ENCODE data around the gene CLCN7.

DNA sequence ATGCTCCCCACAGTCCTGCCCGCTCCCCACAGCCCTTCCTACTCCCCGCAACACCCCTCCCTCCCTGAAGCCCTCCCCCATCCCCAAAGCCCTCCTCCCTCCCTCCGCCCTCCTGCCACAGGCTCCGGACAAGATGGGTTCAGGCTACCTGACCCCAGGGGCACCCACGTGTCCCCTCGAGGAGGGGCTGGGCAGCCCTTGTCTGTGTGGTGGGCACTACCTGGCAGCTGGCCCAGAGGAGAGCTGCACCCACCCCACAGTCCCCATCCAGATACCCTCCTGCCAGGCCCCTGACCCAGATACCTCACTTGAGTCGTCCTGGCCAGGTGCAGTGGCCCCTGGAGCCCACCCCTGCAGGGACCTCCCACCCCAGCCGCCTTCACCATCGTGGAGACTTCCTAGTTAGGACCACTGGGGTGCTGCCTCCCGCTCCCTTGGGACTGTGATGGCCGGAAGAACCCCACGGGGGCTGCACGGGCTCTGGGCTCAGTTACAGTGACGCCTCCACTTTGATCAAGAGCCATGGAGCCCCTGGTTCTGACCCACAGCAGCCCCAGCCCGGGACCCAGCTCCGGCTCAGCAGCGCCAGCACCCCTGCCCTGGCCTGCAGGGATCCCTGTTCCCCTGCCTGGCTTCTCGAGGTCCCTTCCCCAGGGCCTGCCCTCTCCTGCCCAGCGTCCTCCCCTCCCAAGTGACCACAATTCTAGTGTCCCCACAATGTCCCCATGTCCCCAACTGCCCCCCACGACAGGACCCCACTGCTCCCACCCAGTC lies 43.1 kb downstream of the CLCN7 start:
- TF ChIP-seq, protein P1, sequence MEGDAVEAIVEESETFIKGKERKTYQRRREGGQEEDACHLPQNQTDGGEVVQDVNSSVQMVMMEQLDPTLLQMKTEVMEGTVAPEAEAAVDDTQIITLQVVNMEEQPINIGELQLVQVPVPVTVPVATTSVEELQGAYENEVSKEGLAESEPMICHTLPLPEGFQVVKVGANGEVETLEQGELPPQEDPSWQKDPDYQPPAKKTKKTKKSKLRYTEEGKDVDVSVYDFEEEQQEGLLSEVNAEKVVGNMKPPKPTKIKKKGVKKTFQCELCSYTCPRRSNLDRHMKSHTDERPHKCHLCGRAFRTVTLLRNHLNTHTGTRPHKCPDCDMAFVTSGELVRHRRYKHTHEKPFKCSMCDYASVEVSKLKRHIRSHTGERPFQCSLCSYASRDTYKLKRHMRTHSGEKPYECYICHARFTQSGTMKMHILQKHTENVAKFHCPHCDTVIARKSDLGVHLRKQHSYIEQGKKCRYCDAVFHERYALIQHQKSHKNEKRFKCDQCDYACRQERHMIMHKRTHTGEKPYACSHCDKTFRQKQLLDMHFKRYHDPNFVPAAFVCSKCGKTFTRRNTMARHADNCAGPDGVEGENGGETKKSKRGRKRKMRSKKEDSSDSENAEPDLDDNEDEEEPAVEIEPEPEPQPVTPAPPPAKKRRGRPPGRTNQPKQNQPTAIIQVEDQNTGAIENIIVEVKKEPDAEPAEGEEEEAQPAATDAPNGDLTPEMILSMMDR (IDR thresholded peaks at IDR 0.05; ENCODE audit: poor library complexity, severe bottlenecking), result no peak
- TF ChIP-seq EP300 (conservative IDR thresholded peaks at IDR 0.05; ENCODE audit: poor library complexity, severe bottlenecking) (no peak), EZH2 (IDR thresholded peaks at IDR 0.05; ENCODE audit: borderline replicate concordance, insufficient read depth, low read length, poor library complexity, severe bottlenecking) (no peak)
- TF ChIP-seq, protein P2, sequence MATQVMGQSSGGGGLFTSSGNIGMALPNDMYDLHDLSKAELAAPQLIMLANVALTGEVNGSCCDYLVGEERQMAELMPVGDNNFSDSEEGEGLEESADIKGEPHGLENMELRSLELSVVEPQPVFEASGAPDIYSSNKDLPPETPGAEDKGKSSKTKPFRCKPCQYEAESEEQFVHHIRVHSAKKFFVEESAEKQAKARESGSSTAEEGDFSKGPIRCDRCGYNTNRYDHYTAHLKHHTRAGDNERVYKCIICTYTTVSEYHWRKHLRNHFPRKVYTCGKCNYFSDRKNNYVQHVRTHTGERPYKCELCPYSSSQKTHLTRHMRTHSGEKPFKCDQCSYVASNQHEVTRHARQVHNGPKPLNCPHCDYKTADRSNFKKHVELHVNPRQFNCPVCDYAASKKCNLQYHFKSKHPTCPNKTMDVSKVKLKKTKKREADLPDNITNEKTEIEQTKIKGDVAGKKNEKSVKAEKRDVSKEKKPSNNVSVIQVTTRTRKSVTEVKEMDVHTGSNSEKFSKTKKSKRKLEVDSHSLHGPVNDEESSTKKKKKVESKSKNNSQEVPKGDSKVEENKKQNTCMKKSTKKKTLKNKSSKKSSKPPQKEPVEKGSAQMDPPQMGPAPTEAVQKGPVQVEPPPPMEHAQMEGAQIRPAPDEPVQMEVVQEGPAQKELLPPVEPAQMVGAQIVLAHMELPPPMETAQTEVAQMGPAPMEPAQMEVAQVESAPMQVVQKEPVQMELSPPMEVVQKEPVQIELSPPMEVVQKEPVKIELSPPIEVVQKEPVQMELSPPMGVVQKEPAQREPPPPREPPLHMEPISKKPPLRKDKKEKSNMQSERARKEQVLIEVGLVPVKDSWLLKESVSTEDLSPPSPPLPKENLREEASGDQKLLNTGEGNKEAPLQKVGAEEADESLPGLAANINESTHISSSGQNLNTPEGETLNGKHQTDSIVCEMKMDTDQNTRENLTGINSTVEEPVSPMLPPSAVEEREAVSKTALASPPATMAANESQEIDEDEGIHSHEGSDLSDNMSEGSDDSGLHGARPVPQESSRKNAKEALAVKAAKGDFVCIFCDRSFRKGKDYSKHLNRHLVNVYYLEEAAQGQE (IDR thresholded peaks at IDR 0.05; ENCODE audit: borderline replicate concordance), result no peak
